ENCODE data around the gene LPAR1.
"Not testable (repeated sequence)": the region's sequence is repeated elsewhere in the genome, so short reads cannot be mapped to it uniquely, and the experiment has no call there.

LPAR1 gene

GRCh38 chr9:111052791-111053190 is 14.5 kb upstream of the LPAR1 start:
- no peak for DNase-seq (ENCODE audit: extremely low read depth, low read depth)
- no peak for TF ChIP-seq CTCF (IDR thresholded peaks at IDR 0.05; ENCODE audit: low read depth, low read length)

- no peak for TF ChIP-seq CTCF (IDR thresholded peaks at IDR 0.05; ENCODE audit: low read depth, low read length)
- DNase-seq (ENCODE audit: extremely low read depth, low read depth): no peak
Observed at GRCh38 chr9:111051400-111051799, 13.1 kb upstream of the LPAR1 start.

GRCh38 chr9:111050819-111051218 is 12.5 kb upstream of the LPAR1 start:
- TF ChIP-seq CTCF (IDR thresholded peaks at IDR 0.05; ENCODE audit: low read depth, low read length): no peak
- no peak for DNase-seq (ENCODE audit: extremely low read depth, low read depth)

- not testable (repeated sequence) for DNase-seq (ENCODE audit: extremely low read depth, low read depth)
Observed at GRCh38 chr9:111047287-111047686, 9.0 kb upstream of the LPAR1 start.

GRCh38 chr9:111041902-111042301 is 3.6 kb upstream of the LPAR1 start:
- no peak for TF ChIP-seq CTCF (IDR thresholded peaks at IDR 0.05; ENCODE audit: low read depth, low read length)
- no peak for DNase-seq (ENCODE audit: extremely low read depth, low read depth)

GRCh38 chr9:111040494-111040893 is 2.2 kb upstream of the LPAR1 start:
- no peak for DNase-seq (ENCODE audit: extremely low read depth, low read depth)
- no peak for TF ChIP-seq CTCF (IDR thresholded peaks at IDR 0.05; ENCODE audit: low read depth, low read length)

- DNase-seq (ENCODE audit: extremely low read depth, low read depth): no peak
- no peak for TF ChIP-seq CTCF (IDR thresholded peaks at IDR 0.05; ENCODE audit: low read depth, low read length)
Observed at GRCh38 chr9:111039231-111039906, 1.1 kb upstream of the LPAR1 start.

GRCh38 chr9:111037708-111038330 is 451 bp downstream of the LPAR1 start:
- no peak for DNase-seq (ENCODE audit: extremely low read depth, low read depth)
- no peak; the same call in 1 of the 2 replicates for TF ChIP-seq CTCF (IDR thresholded peaks at IDR 0.05; ENCODE audit: low read depth, low read length)
